Activated CD4-positive, alpha-beta T cell treated with anti-CD3 and anti-CD28 coated beads, Interleukin-2, amount 50 U/mL, for 4 hours (primary cell): Measurements from ENCODE around the gene TRPM1.
"Not testable (repeated sequence)": the region's sequence is repeated elsewhere in the genome, so short reads cannot be mapped to it uniquely, and the experiment has no call there.

Source experiments
- DNase-seq, 2 experiments: peaks; one replicate each; pipeline ENCODE4 v3.0.0-alpha.2; 2020

The TRPM1 gene

GRCh38 chr15:31116423-31117030 is 15.0 kb upstream of the TRPM1 start:
- DNase-seq: no peak

GRCh38 chr15:31111091-31111647 is 9.6 kb upstream of the TRPM1 start:
- DNase-seq: no peak

- no peak for DNase-seq
These were observed 7.3 kb upstream of the TRPM1 start for GRCh38 chr15:31108836-31109235.

GRCh38 chr15:31106495-31107300 is 5.2 kb upstream of the TRPM1 start:
- no peak for DNase-seq

DNA sequence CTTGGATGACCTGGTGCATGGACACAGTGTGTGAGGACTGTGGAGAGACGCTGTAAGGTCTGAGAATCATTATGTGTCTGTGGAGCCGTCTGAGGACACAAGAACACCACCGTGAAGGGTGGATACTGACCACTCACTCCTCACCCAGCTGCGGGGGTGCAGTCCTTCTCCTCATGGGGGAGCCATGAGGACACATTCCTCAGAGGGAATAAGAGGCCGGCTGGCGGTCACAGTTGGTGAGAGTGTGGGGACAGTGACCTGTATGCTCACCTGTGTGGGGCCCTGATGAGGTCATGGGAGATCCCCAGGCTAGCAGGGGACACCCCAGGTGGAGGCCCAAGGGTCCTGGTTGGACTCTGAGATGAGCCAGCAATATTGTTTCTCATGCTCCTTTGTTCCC is 2.5 kb upstream of the TRPM1 start:
- no peak for DNase-seq

- no peak for DNase-seq
These were observed 1.1 kb upstream of the TRPM1 start for GRCh38 chr15:31102374-31103342.

- DNase-seq: no peak
These were observed 455 bp upstream of the TRPM1 start for GRCh38 chr15:31102039-31102321.

DNA sequence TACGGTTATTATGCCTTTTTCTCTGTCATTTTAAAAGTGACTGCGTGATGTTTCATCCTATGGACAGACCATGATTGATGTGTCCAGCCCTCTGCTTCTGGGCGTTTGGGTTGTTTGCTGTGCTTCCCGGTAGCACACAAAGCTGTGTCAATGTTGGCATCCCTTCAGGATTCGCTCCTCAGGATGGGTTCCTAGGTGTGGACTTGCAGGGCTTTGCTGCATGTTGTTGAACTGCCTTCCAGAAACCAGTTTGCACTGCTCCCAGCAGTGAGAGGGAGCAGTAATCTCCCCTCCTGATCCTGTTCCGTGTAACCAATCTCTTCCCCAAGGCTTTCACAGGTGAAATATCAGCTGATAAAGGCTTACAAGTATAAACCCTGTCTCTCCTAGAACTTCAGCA is 787 bp downstream of the TRPM1 start:
- no peak for DNase-seq

- DNase-seq: no peak
These were observed 2.4 kb downstream of the TRPM1 start for GRCh38 chr15:31098953-31099740.

- DNase-seq: no peak
These were observed 3.0 kb downstream of the TRPM1 start for GRCh38 chr15:31098491-31098917.

DNA sequence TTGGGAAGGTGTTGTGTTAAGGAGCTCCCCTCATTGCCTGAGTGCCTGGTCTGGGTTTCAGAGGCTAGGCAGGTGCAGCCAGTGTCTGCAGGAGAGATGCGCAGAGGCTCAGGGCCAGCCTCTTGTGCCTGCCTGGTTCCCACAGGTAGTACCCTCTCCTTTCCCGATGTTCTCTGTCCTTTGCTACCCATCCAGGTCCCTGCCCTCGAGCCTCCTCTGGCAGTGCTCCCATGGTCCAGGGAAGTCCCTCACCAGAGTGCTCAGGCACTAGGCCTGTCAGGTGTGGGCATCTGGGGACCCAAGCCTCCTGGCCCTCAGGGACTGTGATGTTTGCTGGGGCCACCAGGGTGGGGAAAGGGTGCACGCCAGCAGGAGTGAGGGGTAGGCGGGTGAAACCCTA is 5.0 kb downstream of the TRPM1 start:
- DNase-seq: no peak

DNA sequence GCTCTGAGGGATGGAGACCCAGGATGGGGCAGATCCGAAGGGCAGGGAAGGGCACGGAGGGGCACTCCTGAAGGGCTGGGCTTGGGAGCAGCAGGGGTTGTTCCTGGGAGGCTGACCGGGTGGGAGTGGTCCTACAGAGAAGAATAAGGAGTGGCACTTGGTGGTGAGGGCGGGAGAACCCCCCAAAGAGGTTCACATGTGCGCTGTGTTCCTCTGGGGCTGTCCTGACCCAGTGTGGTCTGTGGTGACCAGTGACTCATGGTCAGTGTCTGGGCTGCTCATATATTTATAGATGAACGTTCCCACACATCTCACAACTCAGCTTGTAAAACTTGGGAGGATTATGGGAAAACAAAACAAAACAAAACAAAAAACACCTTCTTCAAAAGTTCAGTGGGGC is 10.0 kb downstream of the TRPM1 start:
- DNase-seq: no peak

GRCh38 chr15:31090766-31091165 is 10.8 kb downstream of the TRPM1 start:
- DNase-seq: no peak

- DNase-seq: no peak
These were observed 12.0 kb downstream of the TRPM1 start for GRCh38 chr15:31089368-31090047.

DNA sequence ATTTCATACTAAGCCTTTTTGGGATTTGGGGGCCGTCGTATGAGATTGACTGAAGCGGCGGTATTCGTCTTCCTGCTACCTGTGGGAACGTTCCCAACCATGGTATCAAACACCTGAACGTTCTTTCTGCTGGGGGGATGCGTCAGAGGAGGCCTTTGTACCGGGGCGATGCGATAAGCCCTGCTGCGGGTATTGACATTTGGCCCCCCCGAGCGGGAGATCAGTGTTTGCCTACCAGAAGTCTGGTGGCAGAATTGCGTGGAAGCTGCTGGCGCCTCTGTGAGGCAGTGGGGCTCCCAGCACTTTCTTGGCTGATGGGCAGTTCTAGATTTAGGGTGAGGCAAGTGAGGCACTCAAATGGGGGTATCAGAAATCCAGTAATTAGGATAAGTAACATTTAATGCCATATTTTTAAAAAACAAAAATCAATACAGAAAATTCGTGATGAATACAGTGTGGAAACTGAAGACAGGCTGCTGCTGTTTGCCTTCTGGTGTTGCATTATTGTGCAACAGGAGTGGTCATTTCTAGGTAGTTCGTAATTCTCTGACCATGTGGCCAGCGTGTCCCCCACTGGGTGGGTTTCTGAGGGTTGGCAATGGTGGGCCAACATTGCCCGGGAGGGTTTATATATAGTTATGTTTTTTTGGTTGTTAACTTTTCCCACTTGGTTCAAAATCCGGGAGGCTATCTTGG is 12.7 kb downstream of the TRPM1 start:
- no peak for DNase-seq

DNA sequence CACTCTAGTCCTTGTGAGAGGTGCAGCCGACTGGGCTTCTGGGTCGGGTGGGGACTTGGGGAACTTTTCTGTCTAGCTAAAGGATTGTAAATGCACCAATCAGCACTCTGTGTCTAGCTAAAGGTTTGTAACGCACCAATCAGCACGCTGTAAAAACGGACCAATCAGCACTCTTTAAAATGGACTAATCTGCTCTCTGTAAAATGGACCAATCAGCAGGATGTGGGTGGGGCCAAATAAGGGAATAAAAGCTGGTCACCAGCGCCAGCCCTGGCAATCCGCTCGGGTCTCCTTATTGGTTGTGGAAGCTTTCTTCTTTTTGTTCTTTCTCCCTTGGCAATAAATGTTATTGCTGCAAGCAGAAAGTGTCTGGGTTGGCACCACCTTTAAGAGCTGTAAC is 13.5 kb downstream of the TRPM1 start:
- not testable (repeated sequence) for DNase-seq

GRCh38 chr15:31086344-31086743 is 15.2 kb downstream of the TRPM1 start:
- no peak for DNase-seq

GRCh38 chr15:31085359-31085758 is 16.2 kb downstream of the TRPM1 start:
- no peak for DNase-seq

DNA sequence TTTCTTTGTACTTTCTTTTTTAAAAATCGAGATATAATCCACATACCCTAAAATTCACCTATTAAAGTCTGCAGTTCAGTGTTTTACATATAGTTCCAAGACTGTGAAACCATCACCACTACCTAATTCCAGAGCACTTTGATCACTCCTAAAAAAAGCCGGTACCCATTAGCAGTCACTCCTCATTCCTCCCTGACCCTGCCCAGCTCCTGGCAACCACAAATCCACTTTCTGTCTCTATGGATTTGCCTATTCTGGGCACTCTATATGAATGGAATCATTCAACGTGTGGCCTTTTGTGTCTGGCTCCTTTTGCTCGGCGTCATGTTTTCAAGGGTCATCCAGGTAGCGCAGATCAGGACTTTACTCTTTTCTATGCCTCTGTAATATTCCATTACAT is 17.3 kb downstream of the TRPM1 start:
- no peak for DNase-seq

DNA sequence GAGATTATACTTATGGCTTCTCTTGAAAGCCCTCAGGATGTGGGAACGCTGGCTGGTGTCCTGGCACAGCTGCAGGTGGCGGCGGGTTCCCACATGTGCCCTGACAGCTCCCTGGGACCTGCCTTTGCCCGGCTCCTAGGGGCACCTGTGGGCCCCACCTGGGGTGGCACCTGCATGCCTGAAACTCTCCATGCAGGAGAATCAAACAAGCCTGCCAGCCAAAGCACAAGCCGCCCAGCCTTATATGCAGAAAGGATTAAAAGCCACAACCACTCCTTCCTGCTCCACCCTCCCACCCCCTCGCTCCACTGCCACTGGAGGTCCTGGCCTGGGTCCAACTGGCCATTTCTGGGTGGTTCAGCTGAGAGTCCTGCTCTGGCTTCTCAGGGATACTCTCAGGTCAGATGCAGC is 18.1 kb downstream of the TRPM1 start:
- DNase-seq: no peak

DNA sequence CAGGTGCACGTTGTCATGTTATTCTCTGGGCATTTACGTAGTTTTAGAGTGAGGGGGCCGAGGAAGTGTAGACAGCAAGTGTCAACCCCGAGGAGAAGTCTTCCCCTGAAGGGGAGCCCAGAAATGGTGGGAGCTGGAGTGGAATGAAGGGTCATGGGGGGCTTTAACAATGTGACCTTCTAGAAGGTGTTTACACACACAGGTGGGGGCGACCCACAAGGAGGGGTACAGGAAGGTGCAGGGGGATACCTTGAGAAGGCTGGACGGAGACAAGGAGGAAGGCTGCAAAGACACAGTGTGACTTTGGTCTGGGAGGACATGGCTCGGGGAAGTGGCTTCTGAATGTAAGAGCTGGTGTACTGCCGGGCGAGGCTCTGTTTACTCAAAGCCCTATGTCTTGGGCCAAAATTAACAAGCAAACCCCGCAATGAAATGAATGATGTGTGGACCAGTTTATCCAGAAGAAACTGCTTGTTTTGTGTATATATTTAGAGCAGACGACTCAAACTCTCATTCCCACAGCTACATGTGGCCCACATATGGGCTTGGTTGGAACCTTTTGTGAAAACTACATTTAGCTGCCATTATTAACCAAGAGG is 18.7 kb downstream of the TRPM1 start:
- DNase-seq: no peak
